Measurements from ENCODE around the gene RBM8A.

GRCh38 chr1:145901312-145902021 lies 25.8 kb downstream of the RBM8A start:
- TF ChIP-seq POLR2A (IDR thresholded peaks at IDR 0.05) (no peak), CTCF (IDR thresholded peaks at IDR 0.05) (no peak)
